Measurements from ENCODE around the gene LGALS9. TPM values are rescaled to one million over a fixed set of nuclear protein-coding genes. Genes with fewer than 3 reads are reported as not detected.

Gene LGALS9
- total RNA-seq, 2 donors from 2014 or later = 1.6 to 2.9 TPM

- TF ChIP-seq CTCF (conservative IDR thresholded peaks at IDR 0.05) = no peak
- peaks cover 62% of the 10 kb centered on the region for H3K36me3 Mint-ChIP-seq (ENCODE audit: low read depth)
- Histone ChIP-seq H3K9ac (ENCODE audit: extremely low read depth, low read length, poor library complexity, severe bottlenecking) (no peak overlapping the region), H3K36me3 (ENCODE audit: control insufficient read depth, insufficient read depth, low read length) (peaks cover 29% of the 10 kb centered on the region), H3K4me1 (ENCODE audit: control insufficient read depth, insufficient read depth, low read length) (no peaks in the 10 kb centered on the region), H3K27ac (ENCODE audit: low read depth, low read length) (no peak overlapping the region), H3K4me3 (ENCODE audit: low read length) (no peak overlapping the region), H3K27me3 (ENCODE audit: control insufficient read depth, insufficient read depth, low read length, poor library complexity, severe bottlenecking) (no peaks in the 10 kb centered on the region), H3K9me3 (ENCODE audit: control insufficient read depth, low read length) (no peaks in the 10 kb centered on the region)
- H3K9me3 Mint-ChIP-seq = no peaks in the 10 kb centered on the region
- H3K27me3 Mint-ChIP-seq (ENCODE audit: insufficient read depth) = no peaks in the 10 kb centered on the region
- no peaks in the 10 kb centered on the region for H3K4me1 Mint-ChIP-seq
- no peak overlapping the region for H3K4me3 Mint-ChIP-seq
- DNase-seq = no peak
- WGBS, 2 experiments (ENCODE audit: insufficient coverage in 1 of 2, insufficient read length in 1 of 2) = 91% methylated on average over 11 of the region's 11 CpGs
- no peak overlapping the region for H3K27ac Mint-ChIP-seq
Measured at GRCh38 chr17:27608328-27609230, 22.4 kb upstream of the LGALS9 start.

DNA sequence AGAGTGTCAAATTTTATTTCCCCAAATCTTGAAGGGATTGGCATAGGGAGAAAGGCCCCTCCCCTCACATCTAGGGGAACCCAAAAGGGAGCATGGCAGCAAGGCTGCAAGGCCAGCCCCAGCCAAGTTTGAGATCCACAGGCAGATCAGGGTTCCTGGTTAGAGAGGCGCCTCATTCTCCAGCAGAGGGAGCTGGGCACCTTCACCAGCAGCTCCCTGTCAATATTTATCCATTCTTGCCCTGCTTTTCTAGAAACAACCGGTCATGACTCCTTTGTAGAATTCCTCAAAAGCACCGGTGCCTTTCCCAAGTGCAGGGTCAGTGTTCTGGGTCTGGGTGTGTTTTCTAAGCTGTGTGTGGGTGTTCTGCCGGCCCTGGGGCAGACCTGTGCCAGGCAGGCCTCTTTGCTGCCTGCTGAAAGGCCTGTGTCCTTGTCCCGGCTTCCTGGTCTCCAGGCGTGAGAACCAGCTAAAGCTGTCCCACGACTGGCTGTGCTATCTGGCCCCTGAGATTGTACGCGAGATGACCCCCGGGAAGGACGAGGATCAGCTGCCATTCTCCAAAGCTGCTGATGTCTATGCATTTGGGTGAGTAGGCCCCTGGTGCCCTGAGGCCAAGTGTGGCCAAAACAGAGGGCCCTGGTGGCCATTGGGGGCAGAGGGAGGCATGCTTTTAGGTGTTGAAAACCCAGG is 21.2 kb upstream of the LGALS9 start:
- Histone ChIP-seq H3K4me1 (ENCODE audit: control insufficient read depth, insufficient read depth, low read length) (no peaks in the 10 kb centered on the region), H3K4me3 (ENCODE audit: low read length) (no peak overlapping the region), H3K9ac (ENCODE audit: extremely low read depth, low read length, poor library complexity, severe bottlenecking) (no peak overlapping the region), H3K9me3 (ENCODE audit: control insufficient read depth, low read length) (no peaks in the 10 kb centered on the region), H3K36me3 (ENCODE audit: control insufficient read depth, insufficient read depth, low read length) (peaks cover 23% of the 10 kb centered on the region), H3K27me3 (ENCODE audit: control insufficient read depth, insufficient read depth, low read length, poor library complexity, severe bottlenecking) (no peaks in the 10 kb centered on the region), H3K27ac (ENCODE audit: low read depth, low read length) (no peak overlapping the region)
- DNase-seq = peak; percentile 85
- Mint-ChIP-seq H3K36me3 (ENCODE audit: low read depth) (peaks cover 61% of the 10 kb centered on the region), H3K27ac (peak overlapping the region; percentile 60), H3K9me3 (no peaks in the 10 kb centered on the region), H3K4me1 (no peaks in the 10 kb centered on the region), H3K27me3 (ENCODE audit: insufficient read depth) (no peaks in the 10 kb centered on the region), H3K4me3 (no peak overlapping the region)
- TF ChIP-seq CTCF (conservative IDR thresholded peaks at IDR 0.05) = peak; percentile 79
- 92 to 93% methylated on average over 8 to 11 of the region's 11 CpGs for WGBS, 2 experiments (ENCODE audit: insufficient coverage in 1 of 2, insufficient read length in 1 of 2)

- Mint-ChIP-seq H3K4me1 (no peaks in the 10 kb centered on the region), H3K27me3 (ENCODE audit: insufficient read depth) (no peaks in the 10 kb centered on the region), H3K27ac (no peak overlapping the region), H3K4me3 (no peak overlapping the region), H3K36me3 (ENCODE audit: low read depth) (peaks cover 63% of the 10 kb centered on the region), H3K9me3 (no peaks in the 10 kb centered on the region)
- no peak overlapping the region for H3K9ac ChIP-seq (ENCODE audit: extremely low read depth, low read length, poor library complexity, severe bottlenecking)
- no peaks in the 10 kb centered on the region for H3K9me3 ChIP-seq (ENCODE audit: control insufficient read depth, low read length)
- H3K27ac ChIP-seq (ENCODE audit: low read depth, low read length) = no peak overlapping the region
- no peak for TF ChIP-seq CTCF (conservative IDR thresholded peaks at IDR 0.05)
- no peak for DNase-seq
- no peaks in the 10 kb centered on the region for H3K4me1 ChIP-seq (ENCODE audit: control insufficient read depth, insufficient read depth, low read length)
- no peaks in the 10 kb centered on the region for H3K27me3 ChIP-seq (ENCODE audit: control insufficient read depth, insufficient read depth, low read length, poor library complexity, severe bottlenecking)
- WGBS, 2 experiments (ENCODE audit: insufficient coverage in 1 of 2, insufficient read length in 1 of 2) = 99 to 100% methylated on average over 3 to 4 of the region's 4 CpGs
- H3K4me3 ChIP-seq (ENCODE audit: low read length) = no peak overlapping the region
- peaks cover 23% of the 10 kb centered on the region for H3K36me3 ChIP-seq (ENCODE audit: control insufficient read depth, insufficient read depth, low read length)
Measured at GRCh38 chr17:27610304-27610677, 20.7 kb upstream of the LGALS9 start.

Data from endodermal cell (in vitro differentiated cells).